Urothelium cell line (cell line): Measurements from ENCODE around the gene CTBP1.

Source experiments
- DNase-seq: peaks from one replicate; pipeline ENCODE4 v3.0.0; 2011; ENCODE audit warnings: low spot score, mixed read lengths
- FAIRE-seq: peaks from 2 replicates; lab custom pipeline; 2011; peaks lifted over from hg19 to GRCh38; lab: Jason Lieb, UNC

The CTBP1 gene

DNA sequence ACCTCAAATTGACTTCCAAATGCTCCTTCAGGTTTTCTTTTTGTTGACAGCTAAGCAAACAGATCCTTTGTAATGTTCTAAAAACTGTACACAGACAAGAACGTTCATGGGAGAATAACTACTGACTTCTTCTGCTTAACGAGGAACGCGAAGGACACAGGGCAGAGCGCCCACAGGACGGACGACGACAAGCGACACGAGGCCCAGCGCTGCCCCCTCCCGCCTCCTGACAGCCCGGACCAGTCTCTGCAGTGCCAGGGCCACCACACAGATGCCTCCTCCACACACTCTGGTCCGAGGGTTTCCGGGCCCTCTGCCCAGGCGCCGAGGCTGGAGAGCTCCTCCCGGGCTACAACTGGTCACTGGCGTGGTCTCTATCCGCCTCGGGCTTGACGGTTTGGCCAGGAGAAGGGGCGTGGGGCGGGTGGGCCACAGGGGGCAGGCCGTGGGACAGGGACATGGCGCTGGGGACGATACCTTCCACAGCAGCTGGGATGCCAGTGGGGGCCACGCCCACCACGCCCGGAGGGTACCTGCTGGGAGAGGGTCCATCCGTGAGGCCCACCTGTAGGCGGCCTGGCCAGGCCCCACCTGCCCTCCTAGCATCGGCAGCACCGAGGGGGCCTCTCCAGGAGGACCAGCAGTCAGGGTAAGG is 36.9 kb downstream of the CTBP1 start:
- no peak for FAIRE-seq
- no peak for DNase-seq

- no peak for DNase-seq
- FAIRE-seq: no peak
These were observed 37.6 kb downstream of the CTBP1 start for GRCh38 chr4:1211371-1211770.

DNA sequence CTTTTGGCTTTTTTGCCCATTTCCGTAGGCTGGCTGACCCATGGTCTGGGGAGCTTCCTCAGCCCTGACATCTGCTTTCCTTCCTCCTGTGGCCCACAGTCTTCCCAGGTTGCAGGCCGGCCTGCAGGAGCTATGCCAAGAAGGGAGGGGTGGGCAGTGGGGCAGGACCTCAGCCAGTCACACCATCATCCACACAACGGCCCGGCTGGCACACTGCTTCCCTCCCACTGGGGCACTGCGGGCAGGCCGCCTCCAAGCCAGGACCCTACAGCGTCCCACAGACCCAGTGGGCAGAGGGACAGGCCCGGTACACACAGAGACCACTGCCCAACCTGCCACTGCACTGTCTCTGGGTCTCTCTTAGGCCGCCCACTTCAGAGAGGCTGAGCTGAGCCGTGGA is 38.0 kb downstream of the CTBP1 start:
- no peak for FAIRE-seq
- DNase-seq: no peak

DNA sequence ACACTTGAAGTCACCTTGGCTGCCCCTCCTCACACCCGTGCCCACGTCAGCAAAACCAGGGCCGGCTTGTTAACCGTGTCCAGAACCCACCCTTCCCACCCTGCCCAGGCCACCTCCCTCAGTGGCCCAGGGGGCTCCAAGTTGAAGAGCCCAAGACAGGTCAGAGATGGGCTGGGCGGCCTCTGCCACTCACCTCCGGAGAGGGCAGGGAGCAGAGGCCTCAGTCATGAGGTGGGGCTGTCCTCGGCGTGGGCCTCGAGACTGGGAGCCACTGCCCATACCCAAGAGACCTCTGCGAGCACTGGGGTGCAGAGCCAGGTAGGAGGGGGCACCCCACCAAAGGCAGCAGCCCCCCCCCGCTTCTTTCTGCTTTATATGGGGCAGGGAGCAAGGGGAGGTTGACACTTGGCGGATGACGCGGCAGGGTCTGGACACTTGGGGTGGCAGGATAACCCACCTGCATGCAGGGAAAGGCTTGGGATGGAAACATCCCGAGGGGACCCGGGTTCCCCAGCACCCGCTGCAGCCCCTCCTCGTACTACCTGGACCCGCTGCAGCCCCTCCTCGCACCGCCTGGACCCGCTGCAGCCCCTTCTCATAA is 38.6 kb downstream of the CTBP1 start:
- FAIRE-seq (no peak), DNase-seq (no peak)

DNA sequence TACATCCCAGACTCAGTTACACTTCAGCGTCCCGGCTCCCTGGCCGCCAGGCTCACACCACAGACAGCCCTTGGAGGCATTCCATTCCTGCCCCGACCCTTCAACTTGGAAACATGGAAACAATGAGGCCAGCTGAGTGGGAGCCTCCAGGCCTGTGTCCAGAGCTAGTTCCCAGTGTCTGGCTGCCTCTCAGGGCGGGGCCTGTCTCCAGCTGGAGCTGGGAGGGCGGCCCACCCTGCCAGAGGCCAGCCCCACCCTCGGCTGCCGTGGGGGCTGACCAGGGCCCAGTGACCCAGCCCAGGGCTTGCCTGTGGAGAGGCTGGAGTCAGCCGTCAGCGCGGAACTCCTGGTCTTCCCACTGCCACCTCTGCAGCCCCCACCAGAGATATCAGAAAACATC is 39.1 kb downstream of the CTBP1 start:
- DNase-seq (no peak), FAIRE-seq (no peak)

DNA sequence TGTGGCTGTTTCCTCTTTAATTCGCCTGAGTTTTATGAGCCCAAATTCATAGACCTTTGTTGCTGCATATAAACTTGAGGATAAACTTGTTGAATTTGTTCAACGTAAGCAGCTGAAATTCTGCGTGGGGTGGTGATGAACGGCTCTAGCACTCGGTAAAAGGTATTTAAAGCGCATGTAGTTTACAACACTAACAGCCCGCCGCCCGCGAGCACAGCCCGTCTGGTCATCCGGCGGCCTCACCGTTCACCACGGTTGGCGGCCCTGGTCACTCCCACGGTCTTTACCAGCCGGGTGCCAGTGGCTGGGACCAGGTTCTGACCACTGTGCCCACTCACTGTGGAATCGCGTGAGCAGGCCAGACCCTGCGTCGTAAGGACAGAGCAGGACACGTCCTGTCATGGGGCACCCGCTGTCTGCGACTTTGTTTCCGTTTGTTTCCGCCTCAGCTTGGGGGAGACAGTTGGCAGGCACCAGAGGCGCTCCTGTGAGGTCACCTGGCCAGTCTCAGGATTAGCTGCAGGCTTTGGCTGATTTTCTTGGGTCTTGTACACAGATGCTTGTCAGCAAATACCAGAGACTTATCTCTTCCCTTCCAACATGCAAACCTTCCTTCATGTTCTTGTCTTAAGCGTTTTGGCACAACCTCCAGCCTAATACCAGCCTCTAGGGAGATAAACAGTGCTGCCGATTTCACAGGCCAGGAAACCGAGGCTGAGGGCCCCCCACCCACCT is 39.8 kb downstream of the CTBP1 start:
- DNase-seq: no peak

GRCh38 chr4:1208266-1208961 is 40.5 kb downstream of the CTBP1 start:
- FAIRE-seq: no peak

More for the DNA sequence above, 39.8 kb downstream of the CTBP1 start:
- no peak for FAIRE-seq

GRCh38 chr4:1207603-1208265 is 41.2 kb downstream of the CTBP1 start:
- no peak for FAIRE-seq
- DNase-seq: no peak

More at GRCh38 chr4:1208266-1208961, 40.5 kb downstream of the CTBP1 start:
- DNase-seq: no peak

- no peak for FAIRE-seq
- DNase-seq: no peak
These were observed 41.8 kb downstream of the CTBP1 start for GRCh38 chr4:1207157-1207470.

DNA sequence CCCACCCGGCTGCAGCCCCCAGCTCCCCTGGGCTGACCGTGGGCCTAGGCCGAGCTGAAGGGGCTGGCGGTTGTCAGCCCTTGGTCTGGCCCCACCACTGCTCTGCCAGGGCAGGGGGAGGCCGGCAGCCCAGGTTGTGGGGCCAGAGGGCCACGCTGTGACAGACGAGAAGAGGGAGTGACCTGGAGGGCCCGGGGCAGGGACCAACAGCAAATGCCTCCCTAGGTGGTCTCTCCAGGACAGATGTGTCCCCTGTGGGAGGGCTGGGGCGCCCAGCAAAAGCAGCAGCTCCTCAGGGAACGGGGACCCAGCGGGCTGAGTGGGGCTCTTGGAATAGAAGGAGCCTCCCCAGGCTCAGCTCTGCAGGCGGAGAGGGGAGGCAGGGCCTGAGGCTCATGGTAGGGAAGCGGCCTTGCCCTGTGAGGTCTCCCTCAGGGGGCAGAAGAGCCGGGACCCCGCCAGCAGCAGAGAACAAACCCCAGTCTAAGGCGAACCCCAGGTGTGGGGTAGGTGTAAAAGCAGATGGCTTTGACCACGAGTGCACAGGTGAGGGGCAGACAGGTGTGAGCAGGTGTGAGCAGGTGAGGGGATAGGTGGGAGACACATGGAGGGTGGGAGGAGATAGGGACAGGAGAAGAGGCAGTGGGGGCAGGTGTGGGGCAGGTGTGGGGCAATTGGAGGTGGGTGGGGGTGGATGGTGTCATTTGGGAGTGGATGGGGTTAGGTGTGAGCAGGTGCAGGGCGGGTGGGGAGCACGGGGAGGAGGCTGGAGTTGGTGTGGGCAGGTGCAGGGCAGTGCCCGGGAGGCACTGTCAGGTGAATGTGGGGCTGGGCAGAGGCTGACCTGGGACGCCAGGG is 42.4 kb downstream of the CTBP1 start:
- FAIRE-seq: no peak
- DNase-seq: no peak

DNA sequence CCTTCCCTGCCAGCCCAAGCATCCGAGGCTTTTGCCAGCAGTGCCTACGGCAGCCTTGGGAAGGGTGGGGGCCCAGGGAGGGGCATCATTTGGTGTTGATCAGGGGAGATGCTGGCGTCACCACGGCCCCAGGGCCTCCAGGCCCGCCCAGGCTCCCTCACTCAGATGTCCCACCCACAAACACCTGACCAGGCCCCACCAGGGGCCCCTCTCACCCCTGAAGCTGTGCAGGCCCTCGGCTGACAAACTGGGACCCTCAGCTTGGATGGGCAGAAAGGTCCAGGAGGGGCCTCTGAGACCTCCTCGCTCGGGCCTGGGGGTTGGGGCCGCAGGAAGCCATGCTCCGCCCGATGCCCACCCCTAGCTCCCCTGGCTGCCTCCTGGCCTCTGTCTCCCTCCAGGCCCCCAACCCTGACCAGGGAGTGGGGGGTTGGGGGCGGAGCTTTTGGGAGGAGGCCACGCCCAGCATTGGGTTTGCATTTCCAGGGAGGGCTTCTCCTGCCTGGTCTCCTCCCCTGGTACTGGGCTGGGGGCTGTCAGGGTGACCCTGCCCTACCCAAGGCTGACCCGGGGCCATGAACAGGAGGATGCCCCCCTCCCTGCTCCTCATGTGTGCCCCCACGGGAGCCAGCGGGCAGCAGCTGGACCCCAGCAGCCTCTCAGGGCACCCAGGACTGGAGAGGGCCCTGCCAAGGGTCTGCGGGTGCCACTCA is 43.2 kb downstream of the CTBP1 start:
- no peak for DNase-seq
- FAIRE-seq: no peak

DNA sequence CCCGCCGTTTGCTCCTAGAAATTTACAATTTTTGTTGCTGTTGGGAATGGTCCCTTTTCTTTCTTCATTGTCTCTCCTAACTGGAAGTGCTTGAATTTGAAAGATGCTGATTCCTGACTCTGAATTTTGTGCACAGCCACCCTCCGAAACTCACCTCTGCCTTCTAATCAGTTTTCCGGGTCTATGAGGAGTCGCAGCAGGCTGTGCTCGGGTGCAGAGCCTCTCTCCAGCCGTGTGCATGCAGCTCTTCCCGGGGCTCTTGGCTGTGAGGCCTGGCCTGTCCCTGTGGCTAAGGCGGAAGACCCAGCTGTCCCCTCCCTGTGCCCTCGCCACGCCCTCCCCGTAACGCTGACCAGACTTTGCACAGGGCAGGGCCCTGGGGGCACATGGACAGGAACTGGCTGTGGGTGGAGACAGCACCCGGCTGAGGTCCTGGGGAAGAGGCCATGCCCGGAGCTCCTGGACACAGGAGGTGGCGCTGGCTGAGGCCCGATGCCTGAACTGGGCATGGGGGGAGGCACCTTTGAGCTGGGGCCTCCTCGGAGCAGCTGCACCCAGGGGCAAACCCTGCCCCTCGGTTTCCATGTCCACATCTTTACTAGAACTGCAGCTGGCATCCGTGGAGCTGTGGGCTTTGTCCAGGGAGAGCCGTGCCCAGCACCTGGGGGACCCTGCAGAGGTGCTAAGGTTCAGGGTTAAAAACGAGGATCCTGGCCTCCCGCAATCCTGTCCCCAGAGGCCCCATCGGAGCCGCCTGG is 43.9 kb downstream of the CTBP1 start:
- no peak for DNase-seq
- no peak for FAIRE-seq

- FAIRE-seq: no peak
These were observed 44.6 kb downstream of the CTBP1 start for GRCh38 chr4:1204286-1204827.

DNA sequence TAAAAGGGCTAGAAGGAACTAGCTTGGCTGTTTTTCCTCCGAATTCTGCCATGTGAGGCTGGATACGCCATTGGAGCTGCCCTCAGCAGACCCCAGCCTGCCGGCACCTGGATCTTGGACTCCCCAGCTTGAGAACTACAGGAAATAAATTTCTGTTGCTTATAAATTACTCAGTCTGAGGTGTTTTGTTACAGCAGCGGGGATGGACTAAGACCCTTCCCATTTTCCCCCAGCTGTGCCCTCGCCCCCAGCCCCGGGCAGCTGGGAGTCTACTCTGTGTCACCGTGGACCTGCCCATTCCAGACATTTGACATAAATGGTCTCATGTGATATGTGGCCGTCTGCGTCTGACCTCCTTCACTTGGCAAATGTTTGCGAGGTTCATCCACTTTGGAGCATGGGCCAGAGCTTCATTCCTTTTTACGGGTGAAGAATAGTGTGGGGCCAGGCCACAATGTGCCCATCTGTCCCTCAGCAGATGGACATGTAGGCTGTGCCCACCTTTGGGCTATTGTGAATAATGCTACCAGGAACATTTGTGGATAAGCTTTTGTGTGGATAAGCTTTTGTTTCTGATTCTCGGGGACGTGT is 45.8 kb downstream of the CTBP1 start:
- FAIRE-seq: no peak
- no peak for DNase-seq

More at GRCh38 chr4:1204286-1204827, 44.6 kb downstream of the CTBP1 start:
- DNase-seq: no peak

- FAIRE-seq (no peak), DNase-seq (no peak)
These were observed 46.4 kb downstream of the CTBP1 start for GRCh38 chr4:1202526-1203011.

DNA sequence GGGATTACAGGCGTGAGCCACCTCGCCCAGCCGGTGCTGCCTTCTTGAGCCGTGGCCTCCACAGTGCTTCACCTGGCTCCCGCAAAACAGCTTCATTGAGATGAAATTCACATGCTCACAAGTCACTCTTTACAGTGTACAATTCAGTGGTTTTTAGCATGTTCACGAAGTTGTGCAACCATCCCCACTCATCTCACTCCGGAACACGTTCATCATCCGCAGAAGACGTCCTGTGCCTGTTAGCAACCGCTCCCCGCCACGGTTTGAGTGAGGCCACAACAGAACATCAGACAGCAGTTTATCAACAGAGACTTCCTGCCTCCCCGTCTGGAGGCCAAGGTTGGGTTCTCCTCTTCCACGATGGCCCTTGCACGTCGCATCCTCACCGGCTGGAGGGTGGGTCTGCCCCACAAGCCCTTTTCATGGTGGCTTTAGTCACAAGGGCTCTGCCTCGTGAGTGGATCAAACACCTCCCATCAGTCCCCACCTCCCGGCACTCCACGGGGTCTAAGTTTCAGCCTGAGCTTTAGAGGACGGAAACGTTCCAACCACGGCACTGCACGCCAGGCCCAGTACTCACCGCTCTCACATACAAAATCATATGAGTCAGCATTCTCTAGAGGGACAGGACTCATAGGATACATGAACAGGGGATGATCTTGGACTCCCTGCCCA is 46.9 kb downstream of the CTBP1 start:
- no peak for FAIRE-seq
- DNase-seq: no peak

- DNase-seq (peak; percentile 83), FAIRE-seq (peak; percentile 48)
These were observed 48.4 kb downstream of the CTBP1 start for GRCh38 chr4:1200425-1201035.
